GM12892 (cell line): ENCODE data around the gene TBX20.

ENCODE experiments used
- POLR2A ChIP-seq: IDR thresholded peaks from 2 replicates; pipeline ENCODE4 v1.6.1; 2011; ENCODE audit warnings: low read depth, low read length, control low read depth
- POLR2AphosphoS5 ChIP-seq: IDR thresholded peaks from 2 replicates; pipeline ENCODE4 v1.6.1; 2011; ENCODE audit warnings: low read depth, low read length, control low read depth
- TAF1 ChIP-seq: IDR thresholded peaks from 2 replicates; pipeline ENCODE4 v1.6.1; 2011; ENCODE audit warnings: low read depth, mild to moderate bottlenecking, control low read depth, low read length, borderline replicate concordance

- no peak for TF ChIP-seq POLR2AphosphoS5
- no peak for TF ChIP-seq POLR2A
- no peak for TF ChIP-seq TAF1
Measured at GRCh38 chr7:35253460-35253709, 515 bp downstream of the TBX20 start.
